ENCODE data around the gene MUC20.
A peak's percentile ranks its signal among the peaks of the same experiment; 100 is the strongest.
"Not testable (repeated sequence)": the region's sequence is repeated elsewhere in the genome, so short reads cannot be mapped to it uniquely, and the experiment has no call there.

Gene MUC20

DNA sequence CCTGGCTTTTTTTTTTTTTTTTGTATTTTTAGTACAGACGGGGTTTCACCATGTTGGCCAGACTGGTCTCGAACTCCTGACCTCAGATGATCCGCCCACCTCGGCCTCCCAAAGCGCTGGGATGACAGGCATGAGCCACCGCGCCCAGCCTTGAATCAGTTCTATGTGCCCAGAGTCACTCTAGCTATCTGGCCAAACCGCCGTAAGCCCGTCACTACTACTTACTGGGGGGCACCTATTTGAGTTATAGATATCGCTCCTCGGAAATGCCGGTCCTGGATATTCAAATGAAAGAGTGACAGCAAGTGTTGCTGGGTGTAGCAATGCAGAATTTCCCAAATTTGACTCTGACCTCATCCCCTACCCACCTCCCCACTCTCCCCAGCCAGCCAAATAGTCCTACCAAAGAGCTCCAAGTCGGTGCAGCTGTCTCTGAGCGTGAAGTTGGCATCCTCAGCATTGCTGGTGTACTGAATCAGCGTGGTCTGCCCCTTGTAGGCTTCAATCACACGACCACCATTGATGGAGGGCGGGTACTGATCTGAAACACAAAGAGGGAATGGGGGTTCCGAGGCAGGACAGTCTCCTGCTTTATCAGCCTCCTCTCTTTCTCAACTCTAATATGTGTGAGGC is 38.1 kb downstream of the MUC20 start:
- no peak for DNase-seq

DNA sequence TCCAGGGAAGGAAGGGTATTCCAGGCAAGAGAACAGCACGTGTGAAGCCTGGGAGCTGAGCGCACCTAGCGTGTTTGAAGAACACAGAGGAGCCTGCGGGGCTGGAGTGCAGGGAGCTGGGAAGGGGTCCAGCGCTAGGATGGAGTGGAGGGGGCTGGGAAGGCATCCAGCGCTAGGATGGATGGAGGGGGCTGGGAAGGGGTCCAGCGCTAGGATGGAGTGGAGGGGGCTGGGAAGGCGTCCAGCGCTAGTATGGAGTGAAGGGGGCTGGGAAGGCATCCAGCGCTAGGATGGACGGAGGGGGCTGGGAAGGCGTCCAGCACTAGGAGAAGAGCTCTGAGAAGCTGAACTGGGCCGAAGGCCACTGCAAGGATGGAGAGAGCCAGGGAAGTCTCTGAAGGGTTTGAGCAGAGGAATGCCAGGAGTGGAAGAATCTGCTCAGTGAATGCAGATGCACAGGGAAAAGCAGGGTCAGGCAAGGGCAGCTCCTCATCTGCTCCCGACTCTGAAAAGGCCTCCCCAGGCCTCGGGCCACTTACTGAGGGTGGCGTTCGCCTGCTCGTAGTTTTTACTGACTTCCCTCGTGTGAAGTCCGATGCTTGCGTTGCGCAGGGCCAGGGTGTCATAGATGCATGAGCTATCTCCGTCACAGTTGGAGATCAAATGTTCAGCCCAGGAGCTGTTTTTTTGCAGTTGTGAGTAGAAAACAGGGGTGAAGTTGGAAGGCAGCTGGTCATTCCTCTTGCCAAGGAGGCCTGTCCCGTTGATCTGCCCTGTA is 39.8 kb downstream of the MUC20 start:
- DNase-seq, result no peak

DNA sequence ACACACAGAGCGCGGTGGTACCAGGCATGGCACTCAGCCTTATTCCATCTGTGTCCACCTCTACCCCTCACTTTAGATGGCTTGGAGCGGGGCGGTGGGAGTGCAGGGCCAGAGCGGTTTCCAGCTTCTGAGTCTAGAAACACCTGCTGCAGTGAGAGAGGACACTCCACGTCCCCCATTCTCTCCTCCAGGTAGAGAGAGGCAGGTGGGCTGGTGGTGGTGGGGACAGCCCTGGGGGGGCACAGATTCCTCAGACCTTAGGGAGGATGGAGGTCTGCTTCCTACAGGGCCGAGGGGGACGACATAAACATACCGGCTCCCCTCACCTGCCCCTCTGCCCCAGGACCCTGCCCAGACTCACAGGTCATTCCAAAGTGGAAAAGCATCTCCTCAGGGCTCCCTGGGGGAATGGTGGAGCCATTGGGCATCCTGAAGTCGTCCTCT is 40.4 kb downstream of the MUC20 start:
- DNase-seq, result no peak

DNA sequence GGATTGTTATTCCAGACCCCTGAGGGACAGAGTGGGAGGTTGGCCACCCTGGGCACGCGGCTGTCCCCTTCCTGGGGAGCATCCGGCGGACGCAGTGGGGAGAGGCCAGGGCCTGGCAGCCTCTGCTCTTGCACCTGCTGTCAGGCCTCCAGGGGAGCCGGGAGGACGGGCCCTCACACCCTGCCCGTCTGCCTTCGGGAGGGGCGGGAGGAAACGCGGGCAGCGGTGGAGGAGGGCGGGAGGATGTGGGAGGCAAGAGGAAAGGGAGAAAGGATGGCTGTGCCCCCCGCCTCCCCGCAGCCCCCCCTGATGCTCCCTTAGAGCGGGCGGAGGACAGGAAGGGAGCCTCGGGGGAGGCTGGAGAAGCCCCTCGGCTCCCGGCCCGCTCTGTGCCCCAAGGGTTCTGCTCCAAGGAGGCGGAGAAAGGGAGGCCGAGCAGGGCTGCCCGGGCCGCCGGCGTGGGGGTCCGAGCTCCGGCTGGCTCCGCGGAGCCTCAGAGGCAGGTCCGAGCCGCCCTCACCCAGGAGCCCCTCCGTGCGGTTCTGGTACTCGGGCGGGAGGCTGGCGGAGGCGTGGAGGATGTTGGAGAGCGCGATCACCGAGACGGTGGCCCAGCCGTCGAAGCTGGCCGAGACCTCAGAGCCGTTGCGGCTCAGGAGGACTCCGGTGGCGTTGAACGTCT is 40.9 kb downstream of the MUC20 start:
- peak in 1 of 2 donors; percentile 1 for DNase-seq

DNA sequence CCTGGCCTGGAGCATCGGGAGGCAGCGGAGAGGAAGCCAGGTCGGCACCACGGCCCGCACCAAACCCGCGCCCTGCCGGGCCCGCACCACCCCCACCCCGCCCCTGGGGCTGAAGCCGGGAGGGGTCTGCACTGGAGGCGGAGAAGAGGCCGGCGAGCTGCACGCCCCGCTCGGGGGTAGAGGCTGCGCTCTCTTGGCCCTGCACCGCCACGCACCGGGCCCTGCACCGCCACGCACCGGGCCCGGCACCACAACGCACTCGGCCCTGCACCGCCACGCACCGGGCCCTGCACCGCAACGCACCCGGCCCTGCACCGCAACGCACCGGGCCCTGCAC is 41.4 kb downstream of the MUC20 start:
- no peak for DNase-seq

DNA sequence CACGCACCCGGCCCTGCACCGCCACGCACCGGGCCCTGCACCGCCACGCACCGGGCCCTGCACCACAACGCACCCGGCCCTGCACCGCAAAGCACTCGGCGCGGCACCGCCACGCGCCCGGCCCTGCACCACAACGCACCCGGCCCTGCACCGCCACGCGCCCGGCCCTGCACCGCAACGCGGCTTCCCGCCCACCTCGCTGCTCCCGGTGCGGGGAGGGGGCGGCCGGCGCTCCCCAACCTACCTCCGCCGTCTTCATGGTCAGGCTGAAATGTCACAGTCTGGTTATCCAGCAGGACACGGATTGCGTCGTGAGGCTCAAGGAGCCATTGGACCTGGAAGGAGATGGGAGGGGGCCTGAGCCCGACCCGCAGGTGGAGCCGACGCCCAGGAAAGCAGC is 41.8 kb downstream of the MUC20 start:
- no peak for DNase-seq

DNA sequence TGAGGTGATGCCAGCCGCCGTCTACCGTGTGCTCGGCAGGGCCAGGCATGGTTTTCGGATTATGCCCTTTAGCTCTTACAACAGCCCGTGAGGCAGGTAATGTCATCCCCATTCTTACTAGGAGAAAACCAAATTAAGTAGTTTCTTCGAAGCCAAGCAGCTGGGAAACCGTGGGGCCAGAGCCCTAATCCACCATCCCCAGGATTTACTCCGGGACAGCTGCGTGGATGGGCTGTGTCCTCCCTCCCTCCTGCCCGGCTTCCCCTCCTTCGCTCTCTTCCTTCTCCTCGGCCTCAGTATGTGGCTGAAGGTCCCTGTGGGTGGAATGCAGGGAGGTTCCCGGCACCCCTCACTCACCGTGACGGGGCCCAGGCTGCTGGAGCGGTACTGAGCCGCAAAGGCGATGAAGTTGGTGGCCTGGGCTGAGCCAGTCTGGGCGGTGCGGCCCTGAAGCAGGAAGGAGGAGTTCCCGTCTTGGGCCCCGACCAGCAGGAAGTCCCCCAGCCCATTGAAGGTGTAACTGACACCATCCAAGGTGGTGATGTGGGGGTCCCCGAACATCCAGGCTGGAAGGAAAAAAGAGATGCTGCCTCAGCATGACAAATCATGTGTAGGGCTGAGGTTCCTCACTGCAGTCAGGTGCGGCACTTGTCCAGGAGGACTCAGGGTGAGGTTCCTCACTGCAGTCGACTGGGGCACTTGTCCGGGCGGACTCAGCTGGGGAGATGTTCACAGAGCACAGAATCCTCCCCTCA is 42.5 kb downstream of the MUC20 start:
- DNase-seq, result no peak

DNA sequence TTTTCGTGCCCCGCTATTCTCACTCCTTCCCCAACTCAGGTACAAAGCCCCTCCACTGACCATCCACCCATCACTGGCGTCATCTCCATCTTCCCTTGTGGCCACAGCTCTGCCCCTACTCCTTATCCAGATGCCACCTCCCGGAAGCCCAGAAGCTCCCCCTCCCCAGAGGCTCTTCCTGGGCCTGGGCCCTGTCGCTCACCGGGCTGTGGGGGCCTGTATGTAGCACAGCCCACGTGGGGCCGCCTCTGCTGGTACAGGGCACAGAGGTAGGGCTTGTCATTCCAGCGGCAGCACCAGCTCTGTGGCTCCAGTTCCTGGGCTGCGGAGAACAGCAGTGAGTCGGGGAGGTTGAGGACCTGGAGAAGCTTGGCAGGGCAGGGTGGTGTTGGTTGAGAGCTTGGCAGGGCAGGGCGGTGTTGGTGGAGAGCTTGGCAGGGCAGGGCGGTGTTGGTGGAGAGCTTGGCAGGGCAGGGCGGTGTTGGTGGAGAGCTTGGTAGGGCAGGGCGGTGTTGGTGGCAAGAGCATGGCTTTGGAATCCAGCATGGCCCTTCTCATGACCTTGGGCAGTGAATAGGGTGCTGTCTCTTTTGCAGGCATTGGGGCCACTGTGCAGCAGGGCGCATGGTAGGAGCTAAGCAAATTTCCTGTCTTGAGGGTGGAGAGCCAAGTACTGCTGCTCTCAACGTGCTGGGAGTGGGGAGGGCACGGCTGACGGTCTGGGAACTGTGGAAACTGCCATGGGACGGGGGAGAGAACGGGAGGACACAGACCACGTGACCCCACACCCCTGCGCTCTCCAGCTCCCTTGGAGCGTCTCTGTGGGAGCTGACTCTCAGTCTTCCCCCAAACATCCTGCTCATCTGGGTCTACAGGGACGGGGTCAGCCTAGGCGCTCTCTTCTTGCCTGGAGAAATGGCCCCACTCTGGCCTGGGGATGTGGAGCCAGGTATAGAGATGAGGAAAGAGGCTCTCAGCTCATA is 43.4 kb downstream of the MUC20 start:
- no peak for DNase-seq

DNA sequence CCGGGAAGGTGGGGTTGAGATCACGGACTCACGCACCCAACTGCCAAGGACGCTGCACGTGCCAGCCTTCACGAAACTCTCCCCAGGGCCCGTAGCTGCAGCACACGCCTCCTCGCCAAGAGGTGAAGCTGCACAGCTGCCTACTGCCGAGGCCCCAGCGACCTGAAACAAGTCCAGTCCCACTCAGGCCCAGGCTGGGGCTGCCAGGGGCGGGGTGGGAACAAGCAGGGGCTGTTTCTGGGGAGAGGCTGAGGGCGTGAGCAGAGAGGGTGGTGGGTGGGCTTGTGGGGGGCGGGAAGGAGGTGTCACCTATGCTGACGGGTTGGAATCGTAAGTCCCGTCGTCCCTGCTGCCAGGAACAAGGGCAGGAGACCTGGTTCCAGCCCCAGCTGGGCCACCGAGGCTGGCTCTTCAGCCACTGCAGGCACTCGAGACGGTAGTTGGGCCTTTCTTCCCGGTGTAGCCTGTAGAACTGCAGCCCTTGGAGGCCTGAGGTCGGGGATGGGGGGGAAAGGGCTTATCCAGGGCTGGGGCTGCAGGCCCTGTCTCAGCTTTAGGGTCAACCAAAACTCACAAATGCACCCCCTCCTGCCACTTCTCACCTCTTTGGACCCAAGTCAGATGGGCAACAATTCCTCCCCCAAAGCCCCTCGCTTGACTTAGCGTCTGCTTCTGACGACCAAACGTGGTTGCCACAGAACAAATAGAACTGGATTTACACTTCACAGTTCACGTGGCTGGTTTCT is 44.4 kb downstream of the MUC20 start:
- no peak for DNase-seq

DNA sequence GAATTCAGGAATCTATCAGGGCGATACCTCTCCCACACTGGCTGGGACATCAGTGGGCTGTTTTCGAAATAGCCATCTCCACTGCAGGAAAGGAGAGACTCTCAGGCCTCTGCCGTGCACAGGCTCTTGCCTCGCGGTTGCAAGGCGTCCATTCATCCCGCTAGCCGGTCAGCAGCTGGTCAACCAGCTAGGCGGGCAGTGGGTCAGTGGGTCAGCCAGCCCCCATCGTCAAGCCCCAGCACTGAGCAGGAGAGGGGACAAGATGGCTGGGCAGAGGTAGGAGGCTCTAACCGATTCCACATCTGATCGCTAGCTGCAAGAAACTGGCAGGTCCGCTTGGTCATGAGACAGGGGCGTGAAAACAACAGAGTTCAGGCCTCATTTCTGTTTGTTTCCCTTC is 45.9 kb downstream of the MUC20 start:
- DNase-seq, result no peak

DNA sequence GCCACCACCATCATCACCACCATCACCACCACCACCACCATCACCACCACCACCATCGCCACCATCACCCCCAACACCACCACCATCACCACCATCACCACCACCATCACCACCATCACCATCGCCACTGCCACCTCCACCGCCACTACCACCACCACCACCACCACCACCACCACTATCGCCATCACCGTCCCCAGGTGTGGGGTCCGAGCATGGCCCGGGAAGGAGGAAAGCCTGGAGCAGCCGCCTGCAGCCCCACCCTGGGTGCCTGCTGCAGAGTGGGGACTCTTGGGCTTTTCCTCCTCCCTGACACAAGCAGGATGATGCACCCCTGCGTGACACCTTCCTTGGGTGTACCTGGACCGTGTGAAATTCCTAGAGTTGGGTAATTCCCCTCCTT is 47.0 kb downstream of the MUC20 start:
- no peak for DNase-seq

DNA sequence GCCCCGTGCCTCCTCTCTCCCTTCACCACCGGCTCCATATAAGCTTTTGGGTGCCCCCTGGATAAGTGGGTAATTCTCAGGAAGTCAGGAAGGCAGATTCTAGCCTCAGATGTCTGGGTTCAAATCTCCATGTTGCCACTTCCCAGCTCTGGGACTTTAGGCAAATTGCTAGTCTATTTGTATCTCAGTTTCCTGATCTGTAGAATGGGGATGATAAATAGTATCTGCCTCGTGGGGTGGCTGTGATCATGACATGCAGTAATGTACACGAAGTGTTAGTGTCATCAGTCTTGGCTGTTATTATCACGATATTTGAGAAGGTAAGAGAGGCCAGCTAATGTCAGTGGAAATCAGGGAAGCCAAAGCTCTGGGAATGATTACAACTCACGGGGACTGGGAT is 47.6 kb downstream of the MUC20 start:
- DNase-seq, result no peak

DNA sequence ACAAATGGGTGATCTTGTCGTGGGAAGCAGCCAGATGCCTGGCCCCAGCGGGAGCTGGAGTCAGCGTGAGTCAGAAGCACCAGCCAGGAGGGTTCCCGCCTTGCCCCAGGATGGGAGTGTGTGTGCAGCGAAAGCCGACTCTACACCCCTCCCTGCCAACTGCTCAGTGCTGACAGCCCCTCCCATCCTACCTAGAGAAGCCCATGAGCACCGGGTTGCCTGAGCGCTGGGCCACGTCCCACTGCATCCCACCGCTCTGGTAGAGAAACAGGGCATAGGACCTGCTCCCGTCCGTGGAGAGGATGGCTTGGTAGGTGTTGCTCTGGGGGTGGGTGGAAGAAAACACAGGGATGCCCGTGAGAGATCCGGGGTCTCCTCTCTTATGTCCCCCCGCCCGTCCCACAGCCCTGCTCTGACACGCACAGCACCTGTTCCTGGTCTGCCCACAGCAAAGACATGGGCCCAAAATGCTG is 48.1 kb downstream of the MUC20 start:
- DNase-seq, result no peak

DNA sequence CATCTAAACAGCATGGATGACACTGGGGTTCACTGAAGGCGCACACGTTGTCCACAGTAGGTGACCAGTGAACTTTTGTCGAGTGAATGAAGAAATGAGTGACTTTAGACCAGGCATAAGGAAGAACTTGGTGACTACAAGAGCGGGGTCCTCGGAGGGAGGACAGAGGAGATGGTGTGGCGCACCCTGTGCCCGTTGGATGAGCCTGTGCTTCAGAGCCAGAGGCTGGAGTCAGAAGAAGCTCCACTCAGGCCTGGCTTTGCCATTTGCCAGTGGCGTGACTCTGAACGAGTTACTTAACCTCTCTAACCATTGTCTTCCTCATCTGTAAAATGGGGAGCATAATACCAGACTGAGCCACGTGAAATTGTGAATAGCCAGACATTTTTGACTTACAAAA is 48.8 kb downstream of the MUC20 start:
- no peak for DNase-seq

DNA sequence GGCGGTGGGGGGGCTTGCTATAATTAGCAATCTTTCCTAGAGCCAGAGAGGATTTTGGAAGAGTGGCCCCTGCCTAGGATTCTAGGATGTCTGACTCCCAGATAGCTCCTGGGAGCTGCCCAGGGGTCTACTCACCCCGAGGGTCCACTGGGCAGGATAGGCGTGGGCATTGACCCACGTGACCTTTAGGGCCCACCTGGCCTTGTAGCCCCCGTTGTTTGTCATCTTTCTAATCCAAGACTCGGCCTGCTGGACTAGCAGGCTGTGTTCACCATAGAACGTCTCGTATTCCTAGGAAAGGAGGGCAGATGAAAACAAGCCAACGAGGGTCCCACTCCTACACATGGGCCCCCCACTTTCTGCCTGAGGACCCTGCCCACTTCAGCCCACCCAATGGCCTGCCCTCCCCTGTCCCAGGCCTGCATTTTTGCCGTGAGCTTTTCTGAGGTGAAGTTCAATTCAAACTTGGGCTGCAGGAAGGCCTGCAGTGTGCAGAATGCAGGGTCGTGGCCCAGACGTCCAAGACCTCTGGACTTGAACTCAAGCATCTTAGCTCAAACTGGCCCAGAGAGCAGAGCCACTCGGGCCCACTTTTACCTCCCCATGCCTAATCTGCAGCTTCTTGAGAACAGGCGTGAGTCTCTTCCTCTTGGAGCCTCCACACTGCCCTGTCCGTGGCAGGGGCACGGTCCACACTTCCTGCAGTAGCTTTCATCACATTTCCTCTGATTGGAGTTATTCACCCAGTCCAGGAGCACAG is 49.5 kb downstream of the MUC20 start:
- DNase-seq, result no peak

DNA sequence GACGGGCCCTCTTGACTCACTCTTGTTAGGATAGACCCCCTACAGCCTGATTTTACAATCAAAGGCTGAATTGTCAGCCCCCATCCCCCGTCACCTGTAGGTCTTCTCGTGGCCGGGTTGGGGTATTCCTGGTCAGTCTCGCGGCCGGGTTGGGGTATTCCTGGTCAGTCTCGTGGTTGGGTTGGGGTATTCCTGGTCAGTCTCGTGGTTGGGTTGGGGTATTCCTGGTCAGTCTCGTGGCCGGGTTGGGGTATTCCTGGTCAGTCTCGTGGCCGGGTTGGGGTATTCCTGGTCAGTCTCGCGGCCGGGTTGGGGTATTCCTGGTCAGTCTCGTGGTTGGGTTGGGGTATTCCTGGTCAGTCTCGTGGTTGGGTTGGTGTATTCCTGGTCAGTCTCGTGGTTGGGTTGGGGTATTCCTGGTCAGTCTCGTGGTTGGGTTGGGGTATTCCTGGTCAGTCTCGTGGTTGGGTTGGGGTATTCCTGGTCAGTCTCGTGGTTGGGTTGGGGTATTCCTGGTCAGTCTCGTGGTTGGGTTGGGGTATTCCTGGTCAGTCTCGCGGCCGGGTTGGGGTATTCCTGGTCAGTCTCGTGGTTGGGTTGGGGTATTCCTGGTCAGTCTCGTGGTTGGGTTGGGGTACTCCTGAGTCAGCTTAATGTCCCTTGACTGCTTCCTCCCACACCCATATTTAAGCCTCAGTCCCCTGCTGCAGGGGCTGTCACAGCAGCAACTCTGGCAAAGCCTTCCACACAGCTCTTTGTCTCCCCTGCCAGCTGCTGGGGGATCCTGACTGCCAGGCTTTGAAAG is 50.3 kb downstream of the MUC20 start:
- not testable (repeated sequence) for DNase-seq

DNA sequence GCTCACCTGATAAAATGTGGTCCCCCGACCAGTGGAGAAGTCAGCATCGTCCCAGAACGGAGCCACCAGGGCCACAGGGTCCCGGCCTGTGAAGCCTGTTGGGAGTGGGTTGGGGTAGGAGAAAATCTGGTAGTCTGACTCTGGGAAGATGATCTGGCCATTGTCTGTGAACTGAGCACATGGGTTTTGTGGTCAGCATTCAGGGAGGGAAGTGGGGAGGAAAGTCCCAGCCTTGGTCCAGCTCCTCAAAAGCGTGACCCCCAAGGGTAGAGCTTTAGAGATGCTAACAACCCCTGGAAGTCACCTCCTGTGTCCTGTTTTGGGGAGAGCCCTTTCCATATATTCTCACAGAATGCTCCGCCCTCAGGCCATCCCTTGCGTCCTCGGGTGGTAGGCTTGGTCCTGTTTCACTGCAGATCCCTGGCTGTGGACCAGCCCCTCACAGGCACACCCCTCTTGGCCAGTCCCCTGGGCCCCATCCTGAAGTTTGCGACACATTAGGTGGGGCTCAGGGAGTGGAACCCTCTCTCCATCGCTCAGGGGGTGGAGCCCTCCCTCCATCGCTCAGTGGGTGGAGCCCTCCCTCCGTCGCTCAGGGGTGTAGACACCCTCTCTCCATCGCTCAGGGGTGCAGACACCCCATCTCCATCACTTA is 51.0 kb downstream of the MUC20 start:
- DNase-seq, result no peak

DNA sequence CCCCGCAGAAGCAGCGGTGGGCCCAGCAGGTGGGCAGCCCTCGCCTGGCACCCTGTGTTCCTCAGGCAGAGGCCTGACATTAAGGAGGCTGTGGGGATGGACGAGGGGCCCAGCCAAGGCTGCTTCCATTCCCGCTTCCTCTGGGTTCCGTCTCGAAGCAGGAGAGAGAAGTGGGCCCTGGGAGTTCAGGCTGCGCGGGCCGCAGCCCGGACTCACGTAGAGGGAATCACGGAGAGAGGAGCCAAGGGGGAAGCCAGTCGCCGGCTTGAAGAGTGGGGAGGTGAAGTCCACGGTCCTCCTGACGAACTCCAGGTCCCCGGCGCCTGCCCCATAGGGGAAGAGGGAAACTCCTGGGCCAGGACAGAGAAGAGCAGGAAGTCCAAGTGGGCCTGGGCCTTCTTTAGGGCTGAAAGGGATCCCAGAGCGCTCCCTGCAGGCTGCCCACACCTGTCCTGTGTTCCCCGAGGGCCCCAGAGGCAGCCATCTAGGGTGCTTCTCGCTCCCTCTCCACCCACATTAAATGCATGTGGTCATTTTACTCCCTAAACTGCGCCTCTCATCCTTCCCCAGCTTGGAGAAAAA is 53.3 kb downstream of the MUC20 start:
- DNase-seq, result no peak

DNA sequence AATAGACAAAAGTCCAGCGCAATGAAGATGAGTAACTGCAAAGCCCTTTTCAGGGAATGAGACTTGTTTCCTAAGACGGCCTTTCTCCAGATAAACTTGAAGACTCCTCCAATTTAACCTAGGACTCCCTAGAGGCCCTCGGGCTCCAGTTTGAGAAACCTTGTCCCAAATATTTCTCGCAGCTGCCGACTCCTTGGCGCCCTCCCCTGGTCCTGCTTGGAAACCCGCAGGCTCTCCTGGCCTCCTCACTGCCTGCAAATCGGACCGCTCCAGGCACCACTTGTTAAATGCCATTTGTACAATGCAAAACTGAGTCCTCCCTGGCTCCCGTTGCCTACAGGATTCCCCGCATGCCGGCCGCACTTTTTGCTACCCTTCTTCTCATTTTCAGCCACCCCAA is 54.1 kb downstream of the MUC20 start:
- peak in 1 of 2 donors; percentile 1 for DNase-seq

Data from bone marrow (tissue), 2 donors.